ENCODE measurements around the gene PERM1.
"Not testable (repeated sequence)": the region's sequence is repeated elsewhere in the genome, so short reads cannot be mapped to it uniquely, and the experiment has no call there.

DNA sequence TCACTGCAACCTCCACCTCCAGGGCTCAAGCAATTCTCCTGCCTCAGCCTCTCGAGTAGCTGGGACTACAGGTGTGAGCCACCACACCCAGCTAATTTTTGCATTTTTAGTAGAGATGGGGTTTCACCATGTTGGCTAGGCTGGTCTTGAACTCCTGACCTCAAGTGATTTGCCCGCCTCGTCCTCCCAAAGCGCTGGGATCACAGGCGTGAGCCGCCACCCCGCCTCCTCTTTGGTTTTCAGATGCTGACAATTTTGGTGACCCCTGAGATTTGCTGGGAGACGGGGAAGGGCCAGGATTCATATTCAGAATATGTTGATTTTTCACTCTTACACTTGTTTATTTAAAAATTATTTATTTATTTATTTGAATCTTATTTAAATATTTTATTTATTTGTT is 28.2 kb upstream of the PERM1 start:
- TF ChIP-seq POLR2AphosphoS5 (IDR thresholded peaks at IDR 0.05) = not testable (repeated sequence)
- TF ChIP-seq, protein P1, sequence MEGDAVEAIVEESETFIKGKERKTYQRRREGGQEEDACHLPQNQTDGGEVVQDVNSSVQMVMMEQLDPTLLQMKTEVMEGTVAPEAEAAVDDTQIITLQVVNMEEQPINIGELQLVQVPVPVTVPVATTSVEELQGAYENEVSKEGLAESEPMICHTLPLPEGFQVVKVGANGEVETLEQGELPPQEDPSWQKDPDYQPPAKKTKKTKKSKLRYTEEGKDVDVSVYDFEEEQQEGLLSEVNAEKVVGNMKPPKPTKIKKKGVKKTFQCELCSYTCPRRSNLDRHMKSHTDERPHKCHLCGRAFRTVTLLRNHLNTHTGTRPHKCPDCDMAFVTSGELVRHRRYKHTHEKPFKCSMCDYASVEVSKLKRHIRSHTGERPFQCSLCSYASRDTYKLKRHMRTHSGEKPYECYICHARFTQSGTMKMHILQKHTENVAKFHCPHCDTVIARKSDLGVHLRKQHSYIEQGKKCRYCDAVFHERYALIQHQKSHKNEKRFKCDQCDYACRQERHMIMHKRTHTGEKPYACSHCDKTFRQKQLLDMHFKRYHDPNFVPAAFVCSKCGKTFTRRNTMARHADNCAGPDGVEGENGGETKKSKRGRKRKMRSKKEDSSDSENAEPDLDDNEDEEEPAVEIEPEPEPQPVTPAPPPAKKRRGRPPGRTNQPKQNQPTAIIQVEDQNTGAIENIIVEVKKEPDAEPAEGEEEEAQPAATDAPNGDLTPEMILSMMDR (IDR thresholded peaks at IDR 0.05) = not testable (repeated sequence)

All from prostate gland (tissue), 2 donors.